Measurements from ENCODE around the gene FAM222A.

FAM222A gene

GRCh38 chr12:109807954-109808643 is 94.5 kb downstream of the FAM222A start:
- WGBS = 93% methylated on average over 12 of the region's 12 CpGs
- Histone ChIP-seq H3K27me3 (ENCODE audit: insufficient read depth, low read length) (no peaks in the 10 kb centered on the region), H3K9me3 (ENCODE audit: insufficient read depth, low read depth, low read length) (no peaks in the 10 kb centered on the region), H3K9ac (ENCODE audit: low read depth, low read length) (no peak overlapping the region), H3K4me3 (ENCODE audit: low read length) (no peak overlapping the region), H3K36me3 (ENCODE audit: insufficient read depth, low read length) (no peaks in the 10 kb centered on the region), H3K27ac (ENCODE audit: low read depth, low read length) (no peak overlapping the region), H3K4me1 (ENCODE audit: insufficient read depth, low read length) (no peaks in the 10 kb centered on the region)

- Histone ChIP-seq H3K9ac (ENCODE audit: low read depth, low read length) (no peak overlapping the region), H3K4me3 (ENCODE audit: low read length) (no peak overlapping the region), H3K9me3 (ENCODE audit: insufficient read depth, low read depth, low read length) (0 out of 2 replicates have a peak, but pooled peaks cover 1% of the 10 kb centered on the region), H3K4me1 (ENCODE audit: insufficient read depth, low read length) (no peaks in the 10 kb centered on the region), H3K36me3 (ENCODE audit: insufficient read depth, low read length) (peaks cover 7% of the 10 kb centered on the region; the same call in 1 of the 2 replicates), H3K27me3 (ENCODE audit: insufficient read depth, low read length) (no peaks in the 10 kb centered on the region), H3K27ac (ENCODE audit: low read depth, low read length) (no peak overlapping the region)
- 87% methylated on average over 4 of the region's 4 CpGs for WGBS
Measured at GRCh38 chr12:109808876-109809646, 95.4 kb downstream of the FAM222A start.

- no peaks in the 10 kb centered on the region for H3K27me3 ChIP-seq (ENCODE audit: insufficient read depth, low read length)
- 0 out of 2 replicates have a peak, but pooled peaks cover 2% of the 10 kb centered on the region for H3K9me3 ChIP-seq (ENCODE audit: insufficient read depth, low read depth, low read length)
- no peak overlapping the region for H3K27ac ChIP-seq (ENCODE audit: low read depth, low read length)
- H3K9ac ChIP-seq (ENCODE audit: low read depth, low read length) = no peak overlapping the region
- no peak overlapping the region for H3K4me3 ChIP-seq (ENCODE audit: low read length)
- WGBS = 87% methylated on average over 10 of the region's 10 CpGs
- peaks cover 9% of the 10 kb centered on the region; the same call in 1 of the 2 replicates for H3K36me3 ChIP-seq (ENCODE audit: insufficient read depth, low read length)
- no peaks in the 10 kb centered on the region for H3K4me1 ChIP-seq (ENCODE audit: insufficient read depth, low read length)
Measured at GRCh38 chr12:109810954-109811623, 97.5 kb downstream of the FAM222A start.

- H3K9me3 ChIP-seq (ENCODE audit: insufficient read depth, low read depth, low read length) = 0 out of 2 replicates have a peak, but pooled peaks cover 2% of the 10 kb centered on the region
Measured at GRCh38 chr12:109811624-109811995, 98.0 kb downstream of the FAM222A start.

GRCh38 chr12:109813810-109814416 is 100.3 kb downstream of the FAM222A start:
- H3K27ac ChIP-seq (ENCODE audit: low read depth, low read length) = no peak overlapping the region
- 91% methylated on average over 6 of the region's 6 CpGs for WGBS
- no peaks in the 10 kb centered on the region for H3K27me3 ChIP-seq (ENCODE audit: insufficient read depth, low read length)
- H3K36me3 ChIP-seq (ENCODE audit: insufficient read depth, low read length) = peaks cover 9% of the 10 kb centered on the region; the same call in 1 of the 2 replicates
- H3K9me3 ChIP-seq (ENCODE audit: insufficient read depth, low read depth, low read length) = 0 out of 2 replicates have a peak, but pooled peaks cover 2% of the 10 kb centered on the region
- no peak overlapping the region for H3K4me3 ChIP-seq (ENCODE audit: low read length)
- no peaks in the 10 kb centered on the region for H3K4me1 ChIP-seq (ENCODE audit: insufficient read depth, low read length)
- H3K9ac ChIP-seq (ENCODE audit: low read depth, low read length) = no peak overlapping the region

More at GRCh38 chr12:109811624-109811995, 98.0 kb downstream of the FAM222A start:
- no peaks in the 10 kb centered on the region for H3K27me3 ChIP-seq (ENCODE audit: insufficient read depth, low read length)
- 77% methylated on average over 5 of the region's 5 CpGs for WGBS
- H3K9ac ChIP-seq (ENCODE audit: low read depth, low read length) = no peak overlapping the region
- H3K4me1 ChIP-seq (ENCODE audit: insufficient read depth, low read length) = no peaks in the 10 kb centered on the region
- peaks cover 9% of the 10 kb centered on the region; the same call in 1 of the 2 replicates for H3K36me3 ChIP-seq (ENCODE audit: insufficient read depth, low read length)
- H3K27ac ChIP-seq (ENCODE audit: low read depth, low read length) = no peak overlapping the region
- H3K4me3 ChIP-seq (ENCODE audit: low read length) = no peak overlapping the region

GRCh38 chr12:109814600-109815150 is 101.0 kb downstream of the FAM222A start:
- no peak overlapping the region for H3K4me3 ChIP-seq (ENCODE audit: low read length)
- no peak overlapping the region for H3K9ac ChIP-seq (ENCODE audit: low read depth, low read length)
- WGBS = 86% methylated on average over 20 of the region's 20 CpGs
- H3K9me3 ChIP-seq (ENCODE audit: insufficient read depth, low read depth, low read length) = 0 out of 2 replicates have a peak, but pooled peaks cover 2% of the 10 kb centered on the region
- no peaks in the 10 kb centered on the region for H3K4me1 ChIP-seq (ENCODE audit: insufficient read depth, low read length)
- H3K27ac ChIP-seq (ENCODE audit: low read depth, low read length) = no peak overlapping the region
- H3K36me3 ChIP-seq (ENCODE audit: insufficient read depth, low read length) = peaks cover 9% of the 10 kb centered on the region; the same call in 1 of the 2 replicates
- H3K27me3 ChIP-seq (ENCODE audit: insufficient read depth, low read length) = no peaks in the 10 kb centered on the region

GRCh38 chr12:109815225-109815624 is 101.6 kb downstream of the FAM222A start:
- Histone ChIP-seq H3K9me3 (ENCODE audit: insufficient read depth, low read depth, low read length) (0 out of 2 replicates have a peak, but pooled peaks cover 2% of the 10 kb centered on the region), H3K4me3 (ENCODE audit: low read length) (no peak overlapping the region), H3K27ac (ENCODE audit: low read depth, low read length) (no peak overlapping the region), H3K27me3 (ENCODE audit: insufficient read depth, low read length) (no peaks in the 10 kb centered on the region), H3K9ac (ENCODE audit: low read depth, low read length) (no peak overlapping the region), H3K4me1 (ENCODE audit: insufficient read depth, low read length) (no peaks in the 10 kb centered on the region), H3K36me3 (ENCODE audit: insufficient read depth, low read length) (peaks cover 9% of the 10 kb centered on the region; the same call in 1 of the 2 replicates)
- WGBS = 92% methylated on average over 4 of the region's 4 CpGs

- no peak overlapping the region for H3K27ac ChIP-seq (ENCODE audit: low read depth, low read length)
- H3K4me1 ChIP-seq (ENCODE audit: insufficient read depth, low read length) = no peaks in the 10 kb centered on the region
- H3K36me3 ChIP-seq (ENCODE audit: insufficient read depth, low read length) = peaks cover 9% of the 10 kb centered on the region; the same call in 1 of the 2 replicates
- 0 out of 2 replicates have a peak, but pooled peaks cover 2% of the 10 kb centered on the region for H3K9me3 ChIP-seq (ENCODE audit: insufficient read depth, low read depth, low read length)
- WGBS = 91% methylated on average over 10 of the region's 10 CpGs
- H3K9ac ChIP-seq (ENCODE audit: low read depth, low read length) = no peak overlapping the region
- H3K4me3 ChIP-seq (ENCODE audit: low read length) = no peak overlapping the region
- no peaks in the 10 kb centered on the region for H3K27me3 ChIP-seq (ENCODE audit: insufficient read depth, low read length)
Measured at GRCh38 chr12:109815757-109816617, 102.4 kb downstream of the FAM222A start.

GRCh38 chr12:109816870-109817269 is 103.2 kb downstream of the FAM222A start:
- Histone ChIP-seq H3K4me3 (ENCODE audit: low read length) (no peak overlapping the region), H3K9me3 (ENCODE audit: insufficient read depth, low read depth, low read length) (0 out of 2 replicates have a peak, but pooled peaks cover 2% of the 10 kb centered on the region), H3K27me3 (ENCODE audit: insufficient read depth, low read length) (no peaks in the 10 kb centered on the region), H3K9ac (ENCODE audit: low read depth, low read length) (no peak overlapping the region), H3K36me3 (ENCODE audit: insufficient read depth, low read length) (peaks cover 9% of the 10 kb centered on the region; the same call in 1 of the 2 replicates), H3K27ac (ENCODE audit: low read depth, low read length) (no peak overlapping the region), H3K4me1 (ENCODE audit: insufficient read depth, low read length) (no peaks in the 10 kb centered on the region)
- 91% methylated on average over 7 of the region's 7 CpGs for WGBS

Measured in HUES64 (cell line).